Endothelial cell of hepatic sinusoid (primary cell): ENCODE measurements around the gene CPTP.

Experiments used
- in situ Hi-C: cut with HindIII; loops from 2 replicates; pipeline ENCODE4 v1.10.0; 2017; ENCODE audit warnings: low sequenced_read_pairs

Gene CPTP

DNA sequence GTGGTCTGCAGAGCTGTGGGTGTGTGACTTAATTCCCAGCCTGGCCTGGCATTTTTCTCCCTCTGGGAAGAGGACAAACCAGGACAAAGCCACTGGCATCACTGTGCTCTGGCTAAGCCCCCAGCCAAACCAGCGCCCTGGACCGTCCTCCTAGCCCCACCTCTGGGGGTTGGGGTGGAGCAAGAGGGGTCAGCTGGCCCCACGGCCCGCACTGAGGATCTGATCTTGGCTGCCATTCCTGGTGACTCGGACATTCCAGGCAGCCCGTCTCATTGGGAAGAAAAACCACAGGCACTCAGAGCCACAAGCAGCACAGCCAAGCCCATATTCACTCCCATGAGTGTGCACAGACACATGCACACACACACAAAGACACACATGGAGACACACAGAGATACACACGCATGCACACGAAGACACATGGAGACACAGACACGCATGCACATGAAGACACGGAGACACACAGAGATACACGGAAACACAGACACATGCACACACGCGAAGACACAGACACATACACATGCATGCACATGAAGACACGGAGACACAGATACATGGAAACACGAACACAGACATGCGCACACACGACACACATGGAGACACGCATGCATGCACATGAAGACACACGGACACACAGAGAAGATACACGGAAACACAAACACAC, 36.0 kb downstream of the CPTP start:
- in situ Hi-C loops, result no loop called here

DNA sequence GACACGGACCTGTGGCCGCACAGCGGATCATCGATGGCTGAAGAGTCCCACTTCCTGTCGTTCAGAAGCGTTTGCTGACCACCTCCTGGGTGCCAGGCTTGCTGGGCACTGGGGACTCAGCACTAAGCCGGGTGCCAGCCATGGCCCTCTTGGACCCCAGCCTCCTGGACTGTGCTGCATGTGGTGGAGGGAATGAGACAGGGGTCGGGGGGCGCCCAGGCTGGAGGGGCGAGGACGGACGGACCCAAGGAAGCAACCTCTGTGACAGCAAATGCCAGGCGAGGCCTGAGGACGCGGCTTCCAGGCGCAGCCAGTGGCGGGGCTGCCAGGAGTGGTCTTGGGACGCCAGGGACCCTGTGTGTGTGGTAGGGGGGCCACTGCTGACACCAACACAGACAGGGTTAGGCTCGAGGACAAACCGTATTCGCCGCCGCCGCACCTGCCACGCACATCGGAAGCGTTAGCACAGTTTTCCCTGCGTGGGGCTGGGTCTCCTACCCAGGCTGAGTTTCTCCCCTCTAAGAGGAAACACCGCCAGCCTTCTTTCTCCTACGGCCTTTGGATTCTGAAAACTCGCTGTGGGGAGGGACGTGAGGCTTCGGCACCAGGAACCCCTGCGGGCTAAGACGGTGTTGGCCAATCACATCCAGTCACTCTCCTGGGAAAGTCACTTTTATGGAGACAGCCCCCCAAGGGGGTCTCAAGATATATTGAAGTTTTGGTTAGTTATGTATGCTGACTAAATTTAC, 36.8 kb downstream of the CPTP start:
- in situ Hi-C loops, result no loop called here

DNA sequence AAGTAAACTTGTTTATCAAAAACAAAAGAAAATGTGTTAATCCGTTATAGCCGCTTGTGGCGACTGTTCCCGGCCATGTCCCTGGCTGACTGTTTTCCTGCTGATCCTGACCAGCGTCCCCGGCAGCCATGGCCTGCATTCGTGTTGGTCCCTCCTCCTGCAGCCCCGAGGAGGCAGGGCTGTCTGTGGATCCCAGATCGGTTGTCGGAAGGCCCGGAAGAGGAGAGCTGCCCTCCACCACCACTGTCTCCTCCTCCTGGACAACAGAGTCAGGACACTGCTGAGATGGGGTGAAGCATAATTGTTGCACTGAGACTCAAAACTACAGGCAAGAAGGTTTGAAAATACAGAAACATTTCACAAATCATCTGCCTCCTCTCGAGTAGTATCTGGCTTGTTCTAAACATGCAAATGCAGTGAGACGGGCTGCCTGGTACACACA, 37.4 kb downstream of the CPTP start:
- in situ Hi-C loops, result no loop called here

DNA sequence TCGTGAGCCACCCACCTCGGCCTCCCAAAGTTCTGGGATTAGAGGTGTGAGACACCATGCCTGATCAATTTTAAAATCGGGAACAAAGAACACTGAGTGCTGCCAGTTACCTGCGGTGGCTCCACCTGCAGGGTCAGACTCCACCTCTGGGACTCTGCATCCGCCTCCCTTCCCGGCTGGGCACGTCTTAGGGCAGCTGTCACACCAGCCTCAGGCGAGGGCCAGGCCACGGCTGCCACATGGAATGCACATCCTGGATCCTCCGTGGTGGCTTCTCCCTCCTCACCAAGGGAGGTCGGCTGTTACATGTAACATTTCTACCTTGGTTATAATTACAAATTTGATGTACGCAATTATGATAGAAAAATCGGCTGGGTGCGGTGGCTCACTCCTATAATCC, 39.7 kb downstream of the CPTP start:
- in situ Hi-C loops, result no loop called here

DNA sequence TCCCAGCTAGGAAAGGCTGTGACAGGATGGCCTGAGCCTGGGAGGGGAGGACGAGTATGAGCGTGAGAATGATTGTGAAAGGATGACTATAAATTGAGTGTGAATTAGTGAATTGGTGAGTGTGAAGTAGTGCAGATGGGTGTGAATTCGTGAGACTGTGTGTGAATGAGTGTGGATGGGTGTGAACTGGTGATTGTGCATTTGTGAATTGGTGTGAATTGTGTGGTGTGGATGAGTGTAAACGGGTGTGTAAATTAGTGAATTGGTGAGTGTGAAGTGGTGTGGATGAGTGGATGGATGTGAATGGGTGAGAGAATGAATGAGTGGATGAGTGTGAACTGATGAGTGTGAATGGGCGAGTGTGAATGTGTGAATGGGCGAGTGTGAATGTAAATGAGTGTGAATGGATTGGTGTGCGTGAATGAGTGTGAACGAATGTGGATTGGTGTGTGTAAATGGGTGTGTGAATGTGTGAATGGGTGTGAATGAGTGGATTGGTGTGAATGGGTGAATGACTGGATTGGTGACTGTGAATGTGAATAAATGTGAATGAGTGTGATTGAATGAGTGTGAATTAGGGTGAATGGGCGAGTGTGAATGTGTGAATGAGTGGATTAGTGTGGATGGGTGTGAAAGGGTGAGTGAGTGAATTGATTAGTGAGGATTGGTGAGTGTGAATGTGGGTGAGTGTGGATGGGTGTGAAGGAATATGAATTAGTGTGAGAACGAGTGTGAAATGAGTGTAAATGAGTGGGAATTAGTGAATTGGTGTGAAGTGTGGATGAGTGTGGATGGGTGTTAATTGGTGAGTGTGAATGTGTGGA, 41.5 kb downstream of the CPTP start:
- in situ Hi-C loops, result no loop called here

DNA sequence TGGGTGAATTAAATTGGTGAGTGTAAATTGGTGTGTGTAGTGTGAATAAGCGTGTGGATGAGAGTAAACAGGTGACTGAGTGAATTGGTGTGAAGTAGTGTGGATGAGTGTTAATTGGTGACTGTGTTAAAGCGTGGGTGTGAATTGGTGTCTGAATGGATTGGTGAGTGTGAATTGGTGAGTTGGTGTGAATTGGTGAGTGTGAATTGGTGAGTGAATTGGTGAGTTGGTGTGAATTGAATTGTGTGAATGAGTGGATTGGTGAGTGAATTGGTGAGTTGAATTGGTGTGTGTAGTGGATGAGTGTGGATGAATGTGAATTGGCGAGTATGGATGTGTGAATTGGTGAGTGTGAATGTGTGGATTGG, 42.1 kb downstream of the CPTP start:
- in situ Hi-C loops, result no loop called here

DNA sequence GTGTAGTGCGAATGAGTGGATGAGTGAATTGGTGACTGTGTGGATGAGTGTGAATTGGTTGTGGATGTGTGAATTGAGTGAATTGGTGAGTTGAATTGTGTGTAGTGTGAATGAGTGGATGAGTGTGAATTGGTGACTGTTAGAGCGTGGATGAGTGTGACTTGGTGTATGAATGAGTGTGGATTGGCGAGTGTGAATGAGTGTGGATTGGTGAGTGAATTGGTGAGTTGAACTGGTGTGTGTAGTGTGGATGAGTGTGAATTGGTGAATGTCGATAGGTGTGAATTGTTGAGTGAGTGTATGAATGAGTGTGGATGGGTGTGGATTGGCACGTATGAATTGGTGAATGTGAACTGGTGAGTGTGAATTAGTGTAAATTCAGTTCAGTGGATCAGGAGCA, 42.7 kb downstream of the CPTP start:
- in situ Hi-C loops, result no loop called here

DNA sequence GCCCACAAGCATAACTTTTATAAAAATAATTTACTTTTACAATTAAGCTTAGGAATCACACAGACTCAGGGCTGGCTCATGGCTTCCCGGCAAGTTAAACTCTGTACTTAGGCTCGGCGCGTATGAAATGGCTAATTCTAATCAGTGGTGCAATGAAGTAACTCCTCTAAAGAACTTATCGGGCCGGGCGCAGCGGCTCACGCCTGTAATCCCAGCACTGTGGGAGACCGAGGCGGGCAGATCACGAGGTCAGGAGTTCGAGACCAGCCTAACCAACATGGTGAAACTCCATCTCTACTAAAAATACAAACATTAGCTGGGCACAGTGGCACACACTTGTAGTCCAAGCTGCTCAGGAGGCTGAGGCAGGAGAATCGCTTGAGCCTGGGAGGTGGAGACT, 45.5 kb downstream of the CPTP start:
- in situ Hi-C loops, result loop anchor here (5.0 to 10.0 kb wide), 6 partner anchors 82 to 258 kb away; partner anchors contain the start of gene UBE2J2

DNA sequence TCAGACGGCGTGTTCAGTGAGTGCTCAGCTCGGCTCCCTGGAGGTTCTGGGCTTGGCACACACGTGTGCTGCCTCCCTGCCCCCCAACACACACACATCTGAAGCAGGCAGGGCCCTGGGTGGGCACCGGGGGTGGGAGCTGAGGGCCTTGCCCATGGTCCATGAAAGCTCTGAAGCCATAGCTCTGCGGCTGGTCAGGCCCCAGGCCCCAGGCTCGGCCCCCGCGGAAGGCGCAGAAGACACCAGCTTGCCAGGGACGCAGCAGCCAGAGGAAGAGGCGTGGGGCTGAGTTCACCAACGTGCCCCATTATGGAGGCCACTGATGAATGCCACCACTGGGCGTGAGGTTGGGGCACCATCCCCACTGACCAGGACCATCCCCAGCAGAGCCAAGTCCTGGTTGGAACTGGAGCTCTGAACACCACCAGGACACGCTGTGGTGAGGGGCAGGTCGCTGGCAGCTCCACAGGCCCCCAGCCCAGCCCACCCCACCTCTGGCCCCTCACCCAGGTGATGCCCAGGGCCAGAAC, 46.2 kb downstream of the CPTP start:
- in situ Hi-C loops, result loop anchor here (5.0 to 10.0 kb wide), 6 partner anchors 81 to 259 kb away; partner anchors contain the start of gene UBE2J2

DNA sequence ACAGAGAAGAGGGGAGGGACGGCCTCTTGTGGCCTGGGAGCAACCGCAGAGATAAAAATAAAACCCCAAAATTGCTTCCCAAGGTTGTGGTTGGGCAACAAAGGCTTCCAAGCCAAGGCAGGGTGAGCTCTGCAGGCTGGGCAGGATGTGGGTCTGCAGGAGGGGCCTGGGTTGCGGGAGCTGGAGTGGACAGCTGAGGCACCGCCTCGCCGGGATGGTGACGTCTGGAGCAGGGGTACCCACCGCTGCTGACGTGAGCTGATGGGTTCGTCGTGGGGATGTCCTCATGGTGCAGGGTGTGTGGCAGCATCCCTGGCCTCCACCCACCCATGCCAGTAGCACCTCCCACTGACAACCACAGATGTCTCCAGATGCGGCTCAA, 46.8 kb downstream of the CPTP start:
- in situ Hi-C loops, result loop anchor here (5.0 to 10.0 kb wide), 6 partner anchors 81 to 259 kb away; partner anchors contain the start of gene UBE2J2

DNA sequence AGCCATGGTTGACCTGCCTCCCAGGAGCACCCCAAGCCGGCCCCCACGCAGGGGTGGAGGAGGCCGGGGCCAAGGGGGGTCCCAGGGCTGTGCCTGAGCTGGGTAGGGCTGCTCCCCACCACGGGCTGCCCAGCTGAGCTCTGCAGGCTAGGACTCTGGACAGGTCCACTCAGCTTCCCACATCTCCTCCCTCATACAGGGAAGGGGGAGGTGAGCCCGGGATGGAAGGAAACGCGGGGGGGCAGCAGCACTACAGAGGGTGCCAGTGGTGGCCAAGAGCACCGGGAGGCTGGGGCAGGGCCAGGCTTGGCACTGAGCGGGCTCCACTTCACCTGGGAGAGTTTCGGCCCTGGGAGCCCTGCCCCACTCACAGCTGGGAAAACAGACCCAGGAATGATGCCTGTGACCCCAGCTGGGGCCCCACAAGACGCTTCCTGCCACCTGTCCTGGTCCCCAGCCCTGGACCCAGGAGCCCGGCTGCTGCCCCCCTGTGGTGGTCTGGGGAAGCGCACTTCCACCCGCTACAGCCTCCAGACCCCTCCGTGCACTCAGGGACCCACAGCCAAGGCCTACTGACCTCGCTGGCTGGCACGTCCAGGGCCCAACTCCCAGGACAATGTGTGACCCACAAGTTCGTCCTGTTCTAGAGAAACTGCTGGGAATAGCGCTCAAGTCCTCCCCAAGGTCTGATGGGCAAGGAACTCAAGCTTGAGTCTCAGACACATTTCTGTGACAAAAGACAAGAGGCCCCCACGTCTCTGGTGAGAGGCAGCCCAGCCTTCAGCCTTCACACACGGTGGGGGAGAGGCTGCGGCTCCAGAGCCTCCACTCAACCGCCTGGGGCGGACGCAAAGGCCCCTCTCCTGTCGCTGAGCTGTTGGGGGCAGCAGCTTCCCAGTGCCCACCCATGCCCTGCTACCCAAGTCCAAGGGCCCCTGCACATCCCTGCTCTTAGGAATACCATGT, 47.4 kb downstream of the CPTP start:
- in situ Hi-C loops, result loop anchor here (5.0 to 10.0 kb wide), 6 partner anchors 80 to 260 kb away; partner anchors contain the start of gene UBE2J2

DNA sequence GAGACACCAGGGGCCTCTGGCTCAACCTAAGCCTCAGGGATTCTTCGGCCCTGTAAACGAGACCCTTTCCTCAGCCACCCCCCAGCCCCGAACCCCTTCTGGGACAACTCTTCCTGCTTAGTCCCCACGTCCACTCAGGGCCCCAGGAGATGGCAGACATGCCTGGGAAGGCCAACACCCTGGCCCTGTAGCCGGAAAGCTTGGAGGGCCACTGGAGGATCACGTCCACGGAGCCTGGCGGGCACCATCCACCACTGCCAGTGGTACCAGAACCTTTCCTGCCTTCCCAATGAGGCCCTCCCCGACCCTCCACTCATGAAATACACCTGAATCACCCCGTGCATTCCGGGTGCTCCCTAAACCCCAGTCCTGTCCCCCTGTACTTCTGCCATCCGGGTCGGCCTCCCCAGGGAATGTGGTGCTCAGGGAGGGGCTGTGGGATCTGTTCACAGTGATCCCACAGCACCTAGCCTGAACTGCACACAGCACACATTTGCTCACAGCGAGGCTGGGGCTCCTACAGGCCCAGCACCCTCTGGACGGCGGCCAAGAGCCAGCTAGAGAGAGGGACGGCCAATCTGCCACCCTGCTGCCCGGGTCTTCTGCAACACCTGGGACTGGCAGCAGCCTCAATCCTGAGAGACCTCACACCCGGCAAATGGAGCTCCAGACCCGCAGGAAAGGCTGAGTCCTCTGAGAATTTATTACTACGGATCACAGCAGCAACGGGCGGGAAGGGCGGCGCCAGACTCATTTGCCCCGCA, 48.6 kb downstream of the CPTP start:
- in situ Hi-C loops, result loop anchor here (5.0 to 10.0 kb wide), 6 partner anchors 79 to 261 kb away; partner anchors contain the start of gene UBE2J2

DNA sequence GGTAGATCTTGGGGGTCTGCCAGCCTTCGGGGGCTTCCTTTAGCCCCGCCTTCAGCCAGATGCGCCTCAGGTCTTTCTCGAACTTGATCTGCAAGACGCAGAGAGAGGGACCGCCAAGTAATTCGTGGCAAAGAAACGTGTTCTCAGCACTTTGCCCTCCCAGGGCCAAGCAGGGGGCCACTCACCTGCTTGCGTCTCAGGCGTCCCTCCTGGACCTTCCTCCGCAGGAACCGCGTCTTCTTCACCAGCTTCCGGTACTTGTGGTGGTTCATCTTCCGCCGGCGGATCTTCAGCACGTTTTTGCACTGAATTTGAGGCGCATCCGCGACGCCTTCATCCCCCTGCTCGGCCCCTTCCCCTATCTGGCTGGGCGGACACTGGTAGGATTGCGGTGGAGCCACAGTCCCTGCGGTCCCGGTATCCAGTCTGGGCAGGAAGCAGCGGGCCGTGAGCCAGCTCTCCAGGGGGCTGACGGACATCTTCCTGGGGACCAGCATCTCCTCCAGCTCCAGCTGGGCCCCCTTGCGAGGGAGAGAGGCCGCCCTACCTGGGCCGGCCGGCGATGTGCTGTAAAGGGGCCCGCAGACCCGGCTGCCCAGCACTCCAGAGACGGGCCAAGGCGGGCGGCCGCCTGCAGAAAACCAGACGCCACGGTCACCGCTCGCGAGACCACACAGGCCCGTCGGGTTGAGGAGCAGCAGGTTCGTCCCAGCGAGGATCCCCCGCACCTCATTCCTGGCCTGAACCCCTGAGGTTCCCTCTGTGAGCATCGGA, 49.4 kb downstream of the CPTP start:
- in situ Hi-C loops, result loop anchor here (5.0 to 10.0 kb wide), 6 partner anchors 78 to 262 kb away; partner anchors contain the start of gene UBE2J2

DNA sequence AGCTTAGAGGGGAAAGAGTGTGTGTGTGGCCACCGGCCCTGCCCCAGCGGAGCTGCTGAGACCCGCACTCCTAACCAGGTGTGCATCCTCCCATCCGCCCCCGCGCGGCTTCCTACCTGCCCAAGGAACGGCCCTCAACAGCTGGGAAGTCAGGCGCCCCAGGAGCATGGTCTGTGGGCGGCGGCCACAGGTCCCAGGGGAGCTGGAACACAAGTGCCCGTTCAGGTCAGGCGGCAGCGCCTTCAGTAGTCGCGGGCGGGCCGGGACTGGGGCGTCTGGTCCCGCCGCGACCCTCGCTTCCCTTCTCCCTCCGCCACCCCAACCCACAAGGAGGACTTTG, 50.0 kb downstream of the CPTP start:
- in situ Hi-C loops, result loop anchor here (5.0 to 10.0 kb wide), 6 partner anchors 78 to 262 kb away; partner anchors contain the start of gene UBE2J2

DNA sequence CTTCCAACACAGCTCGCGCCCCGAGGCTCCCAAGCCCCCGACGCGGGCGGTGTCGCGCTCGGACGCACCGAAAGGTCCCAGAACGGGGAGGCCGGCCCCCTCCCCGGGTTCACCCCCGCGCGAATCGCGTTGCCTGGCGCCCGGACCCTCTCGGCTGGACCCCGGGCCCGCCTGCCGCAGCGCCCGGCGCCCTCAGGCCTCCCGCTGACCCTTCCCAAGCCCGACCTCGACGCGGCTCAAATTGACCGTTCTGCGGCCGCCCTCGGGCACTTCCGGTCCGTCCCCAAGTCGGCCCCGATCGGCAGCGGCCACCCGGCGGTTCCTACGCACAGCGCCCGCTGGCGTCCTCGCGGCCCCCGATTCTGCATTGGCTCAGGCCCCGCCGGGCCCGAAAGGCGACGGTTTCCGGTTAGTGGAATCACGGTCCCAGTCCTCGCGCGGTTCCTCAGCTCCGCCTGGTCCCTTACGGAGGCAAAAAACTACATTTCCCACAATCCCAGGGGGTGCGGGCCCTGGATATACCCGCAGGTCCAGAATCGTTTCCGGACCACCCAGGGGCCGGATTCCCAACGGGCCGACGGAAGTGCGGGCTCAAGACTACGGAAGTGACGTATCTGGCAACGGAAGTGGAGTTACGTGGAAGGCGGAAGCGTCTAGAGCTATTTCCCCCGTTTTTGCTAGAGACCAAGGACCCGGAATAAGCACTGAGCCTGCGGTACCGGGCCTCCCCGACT, 50.5 kb downstream of the CPTP start, which contains the start of gene AURKAIP1:
Gene AURKAIP1 (minus strand): TSS at position 279 of the 734 bp plus-strand sequence. CDS start 451 bp downstream, outside the sequence.
- in situ Hi-C loops, result loop anchor here (5.0 to 10.0 kb wide), 6 partner anchors 77 to 263 kb away; partner anchors contain the start of gene UBE2J2

DNA sequence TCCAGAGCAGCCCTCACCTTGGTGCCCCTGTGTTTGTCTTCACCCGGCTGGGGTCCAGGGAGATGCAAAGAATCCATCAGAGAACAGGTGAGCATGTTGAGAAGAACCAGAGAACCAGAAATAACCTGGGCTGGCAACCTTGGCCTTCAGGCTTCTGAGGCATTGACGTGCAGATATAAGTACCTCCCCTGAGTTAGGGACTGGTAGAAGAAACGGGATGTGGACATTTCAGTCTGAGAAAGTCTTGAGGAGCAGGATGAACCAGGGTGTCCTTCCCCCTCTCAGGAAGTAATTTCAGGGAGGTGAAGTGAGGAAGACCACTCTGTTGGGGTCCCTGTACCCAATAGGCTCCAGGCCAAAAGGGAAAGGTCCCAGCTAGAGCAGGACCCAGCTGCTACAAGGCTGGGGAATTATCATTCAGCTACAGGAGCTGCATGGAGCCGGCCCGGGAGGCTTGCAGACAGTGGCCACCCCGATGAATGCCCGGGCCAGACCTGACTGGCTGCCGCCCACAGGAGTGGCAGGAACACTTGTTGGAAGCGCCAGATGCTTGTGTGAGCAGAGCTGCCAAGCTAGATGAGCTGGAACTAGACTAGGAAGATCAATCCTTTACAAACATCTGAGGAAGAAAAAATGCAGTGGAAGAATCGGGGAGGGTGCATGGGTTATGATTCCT, 52.1 kb downstream of the CPTP start:
- in situ Hi-C loops, result loop anchor here (10.0 kb wide), 4 partner anchors 102 to 178 kb away; partner anchors contain the start of gene UBE2J2
